ENCODE measurements around the gene ZNF398. TPM values are rescaled to one million over a fixed set of nuclear protein-coding genes. Genes with fewer than 3 reads are reported as not detected.
A peak's percentile ranks its signal among the peaks of the same experiment; 100 is the strongest.

The ZNF398 gene
- total RNA-seq, 1 experiment from 2014 or later, result 62.1 TPM

GRCh38 chr7:149220534-149220933, 73.3 kb downstream of the ZNF398 start:
- Histone ChIP-seq H3K4me1 (ENCODE audit: insufficient read depth, low read length) (no peaks in the 10 kb centered on the region), H3T11ph (ENCODE audit: low read length) (no peak overlapping the region), H2BK120ac (ENCODE audit: low read depth, low read length, poor library complexity, severe bottlenecking) (no peak overlapping the region), H3K4me2 (ENCODE audit: insufficient read depth, insufficient read length, low read length) (no peak overlapping the region), H3K23ac (ENCODE audit: insufficient read length, low read depth, low read length) (no peak overlapping the region), H2BK12ac (ENCODE audit: insufficient read length, low read depth, low read length) (no peak overlapping the region), H2AK5ac (ENCODE audit: insufficient read length, low read length) (no peak overlapping the region), H4K20me1 (ENCODE audit: control insufficient read depth, insufficient read depth, insufficient read length) (no peaks in the 10 kb centered on the region), H3K14ac (ENCODE audit: insufficient read depth, low read length) (no peak overlapping the region), H2BK5ac (ENCODE audit: insufficient read length, low read length) (no peak overlapping the region), H3K18ac (ENCODE audit: insufficient read length, low read depth, low read length) (no peak overlapping the region), H2BK20ac (ENCODE audit: low read depth, low read length, poor library complexity, severe bottlenecking) (no peak overlapping the region), H3K9me3 (ENCODE audit: control insufficient read depth, low read depth, low read length) (no peaks in the 10 kb centered on the region), H4K91ac (ENCODE audit: insufficient read length, low read depth, low read length) (no peak overlapping the region), H3K56ac (ENCODE audit: insufficient read length, low read depth, low read length) (no peak overlapping the region), H3K9ac (ENCODE audit: extremely low read depth, insufficient read length, low read length) (no peak overlapping the region), H4K8ac (replicated peaks; ENCODE audit: insufficient read length, low read depth, low read length) (no peak overlapping the region), H3K79me1 (ENCODE audit: insufficient read depth, low read depth, low read length, poor library complexity, severe bottlenecking) (no peaks in the 10 kb centered on the region), H4K5ac (ENCODE audit: insufficient read length, low read depth, low read length) (no peak overlapping the region), H2AFZ (ENCODE audit: low read length) (no peak overlapping the region), H3K79me2 (ENCODE audit: insufficient read depth, low read length) (no peaks in the 10 kb centered on the region; the same call in 1 of the 2 replicates), H3K27ac (ENCODE audit: insufficient read length, low read depth, low read length) (no peak overlapping the region), H3K23me2 (ENCODE audit: insufficient read length, low read depth, low read length, poor library complexity, severe bottlenecking) (no peaks in the 10 kb centered on the region), H2BK15ac (ENCODE audit: low read depth, low read length) (no peak overlapping the region), H3K4ac (ENCODE audit: low read depth, low read length) (no peak overlapping the region), H3K27me3 (ENCODE audit: insufficient read depth, low read length) (no peaks in the 10 kb centered on the region)
- Mint-ChIP-seq H3K27me3 (ENCODE audit: low read depth) (no peaks in the 10 kb centered on the region), H3K4me1 (peaks cover 18 to 19% of the 10 kb centered on the region in 2 experiments), H3K27ac (peak overlapping the region in 1 of 3 experiments; percentile 49; a peak in 1 of 7 replicates), H3K9me3 (no peaks in the 10 kb centered on the region), H3K36me3 (ENCODE audit: insufficient read depth in 1 of 3, low read depth in 3 of 3) (peaks cover 33 to 76% (median 64%) of the 10 kb centered on the region in 3 experiments), H3K4me3 (no peak overlapping the region)
- no peak for TF ChIP-seq CTCF (conservative IDR thresholded peaks at IDR 0.05)
- no peak for DNase-seq
- WGBS (ENCODE audit: extremely low coverage, insufficient read length, low lambda C conversion rate), result no CpG with 5 or more reads among the region's 6 CpGs

All from H9 (cell line).